GM19035 (cell line): ENCODE data around the gene MRPL28.
"Not testable (repeated sequence)": the region's sequence is repeated elsewhere in the genome, so short reads cannot be mapped to it uniquely, and the experiment has no call there.

Source experiments
- ATAC-seq: cut with Tn5 transposase; IDR thresholded peaks from one replicate; pipeline ENCODE4 v1.9.1; 2021; ENCODE audit not compliant: unreplicated experiment

The MRPL28 gene

DNA sequence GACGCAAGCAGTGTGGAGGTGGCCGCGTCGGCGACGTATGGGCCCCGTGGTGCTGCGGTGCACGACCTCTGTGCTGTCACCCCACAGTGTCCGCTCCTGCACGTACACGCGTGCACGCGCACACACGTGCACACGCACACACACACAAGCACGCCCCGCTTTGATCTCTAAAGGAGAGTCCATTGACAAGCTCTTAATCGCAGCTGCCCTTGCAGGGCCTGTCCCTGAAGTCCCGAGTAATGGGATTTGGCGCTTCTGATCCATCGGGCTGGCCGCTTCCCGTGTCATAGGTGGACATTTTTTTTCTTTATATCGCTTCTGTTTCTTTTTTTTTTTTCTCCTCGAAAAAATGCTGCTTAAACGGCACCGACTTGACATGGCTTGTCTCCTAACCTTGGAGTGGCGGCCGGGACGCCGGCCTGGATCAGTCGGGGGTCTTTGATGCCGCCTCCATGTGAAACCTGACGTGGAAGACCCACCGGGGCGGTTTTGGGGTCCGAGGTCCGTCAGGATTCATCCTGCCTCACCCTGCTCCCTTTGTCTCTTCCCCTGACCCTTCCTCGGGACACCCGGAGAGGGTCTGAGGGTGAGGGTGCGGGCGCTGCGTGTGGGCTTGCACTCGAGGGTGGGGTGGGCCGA is 9.5 kb downstream of the MRPL28 start:
- ATAC-seq = no peak

DNA sequence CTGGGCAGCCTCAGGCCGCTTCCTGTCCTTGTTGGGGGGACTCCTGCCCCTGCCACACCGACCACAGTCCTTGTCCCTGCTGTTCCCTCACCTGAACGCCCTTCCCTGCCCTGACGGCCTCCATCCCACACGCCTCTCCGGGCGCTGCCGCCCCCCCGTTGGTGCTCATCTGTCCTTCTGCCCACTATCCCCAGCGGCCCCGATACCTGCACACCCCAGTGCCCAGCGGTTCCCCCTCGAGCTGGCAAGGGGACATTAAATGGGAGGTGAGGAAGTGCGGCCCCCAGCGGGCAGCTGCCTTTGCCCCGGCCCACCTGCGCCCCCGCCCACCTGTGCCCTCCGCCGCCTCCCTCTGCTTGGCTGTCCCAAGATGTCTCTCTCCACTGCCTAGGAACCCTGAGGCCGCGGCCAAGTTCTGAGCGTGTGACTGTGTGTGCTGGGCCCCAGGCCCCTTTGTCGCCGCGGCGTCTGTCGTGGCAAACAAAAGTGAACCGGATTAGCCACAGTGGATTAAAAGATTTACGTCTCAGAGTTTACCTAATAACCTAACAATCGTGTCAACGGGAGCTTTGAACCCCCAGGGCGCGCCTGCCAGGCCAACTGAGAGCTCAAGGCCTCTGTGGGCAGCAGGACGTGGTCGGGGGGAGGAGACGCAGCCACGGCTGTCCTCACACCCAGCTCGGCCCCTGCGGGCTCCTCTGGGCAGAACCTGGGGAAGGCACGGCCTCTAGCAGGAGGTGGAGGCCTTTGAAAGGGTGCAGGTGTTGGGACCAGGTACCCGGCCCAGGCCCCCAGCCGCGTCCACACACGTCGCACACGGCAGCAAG is 10.3 kb downstream of the MRPL28 start:
- no peak for ATAC-seq

DNA sequence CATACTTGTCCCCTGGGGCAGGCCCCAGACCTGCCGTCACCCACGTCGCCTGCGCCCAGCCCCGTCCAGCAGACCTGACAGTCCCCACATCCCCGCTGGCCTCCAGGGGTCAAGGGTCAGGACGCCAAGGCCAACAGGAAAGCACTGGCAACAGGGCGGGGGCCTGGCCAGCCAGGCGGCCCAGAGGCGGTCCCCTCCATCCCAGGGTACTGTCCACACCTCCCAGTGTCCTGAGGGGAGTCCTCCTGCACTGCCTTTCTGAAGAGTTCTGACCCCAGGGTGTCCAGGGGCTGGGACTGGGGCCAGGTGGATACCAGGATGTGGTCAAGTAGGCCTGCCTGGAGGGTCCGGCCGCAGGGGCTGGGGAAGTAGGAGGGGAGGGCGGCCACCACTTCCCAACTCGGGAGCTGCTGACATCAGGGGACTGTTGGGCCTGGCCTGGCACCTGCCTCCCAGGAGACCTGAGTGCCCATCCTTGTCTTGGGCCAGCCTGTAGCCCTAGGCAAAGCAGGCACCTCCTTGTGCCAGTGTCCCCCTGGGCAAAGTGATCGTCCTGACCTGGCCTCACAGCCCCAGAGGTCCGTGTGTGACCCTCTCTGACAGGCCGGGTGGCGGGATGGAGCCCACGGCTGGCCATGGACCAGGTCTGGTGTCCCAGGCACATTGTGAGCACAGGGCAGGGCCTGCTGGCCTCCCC is 11.1 kb downstream of the MRPL28 start:
- no peak for ATAC-seq

DNA sequence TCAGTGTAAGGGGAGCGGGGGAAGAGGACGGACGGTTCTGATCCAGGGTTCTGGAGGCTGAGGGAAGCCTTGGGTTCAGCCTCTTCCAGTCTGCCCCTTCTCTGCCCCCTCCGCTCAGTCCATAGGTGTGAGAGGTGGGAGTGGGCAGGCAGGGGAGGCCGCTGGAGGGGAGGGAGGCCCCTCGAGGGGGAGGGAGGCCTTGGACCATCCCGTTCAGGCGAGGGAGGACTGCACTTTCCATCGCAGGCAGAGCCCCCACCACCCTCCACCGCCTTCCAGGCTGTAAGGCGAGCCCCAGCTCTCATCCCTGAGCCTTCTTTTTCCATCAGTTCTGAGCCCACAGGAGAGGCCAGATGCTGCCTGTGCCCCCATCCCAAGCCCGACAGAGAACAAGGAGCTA is 13.6 kb downstream of the MRPL28 start:
- ATAC-seq = no peak

DNA sequence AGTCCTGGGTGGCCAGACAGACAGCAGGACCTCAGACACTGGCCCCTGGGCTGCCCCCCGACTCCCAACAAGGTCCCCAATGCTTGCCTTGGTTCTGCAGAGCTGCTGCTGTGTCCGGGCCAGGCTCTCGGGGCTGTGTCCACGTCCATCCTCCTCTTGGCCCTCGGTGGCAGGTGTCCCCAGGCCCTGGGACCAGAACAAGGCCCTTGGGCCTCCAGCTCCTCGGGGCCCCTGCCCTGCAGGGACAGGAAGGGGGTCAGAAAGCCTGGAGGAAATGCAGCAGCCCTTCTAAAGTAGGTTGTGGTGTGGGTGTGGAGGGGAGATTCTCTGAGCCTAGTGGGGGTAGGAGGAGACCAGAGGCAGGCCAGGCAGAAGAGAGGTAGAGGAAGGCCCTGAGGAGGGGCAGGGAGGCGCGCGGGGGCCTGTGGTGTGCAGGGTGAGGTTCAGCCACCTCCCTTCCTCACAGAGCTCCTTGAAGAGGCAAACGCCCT is 15.3 kb downstream of the MRPL28 start:
- ATAC-seq = no peak

DNA sequence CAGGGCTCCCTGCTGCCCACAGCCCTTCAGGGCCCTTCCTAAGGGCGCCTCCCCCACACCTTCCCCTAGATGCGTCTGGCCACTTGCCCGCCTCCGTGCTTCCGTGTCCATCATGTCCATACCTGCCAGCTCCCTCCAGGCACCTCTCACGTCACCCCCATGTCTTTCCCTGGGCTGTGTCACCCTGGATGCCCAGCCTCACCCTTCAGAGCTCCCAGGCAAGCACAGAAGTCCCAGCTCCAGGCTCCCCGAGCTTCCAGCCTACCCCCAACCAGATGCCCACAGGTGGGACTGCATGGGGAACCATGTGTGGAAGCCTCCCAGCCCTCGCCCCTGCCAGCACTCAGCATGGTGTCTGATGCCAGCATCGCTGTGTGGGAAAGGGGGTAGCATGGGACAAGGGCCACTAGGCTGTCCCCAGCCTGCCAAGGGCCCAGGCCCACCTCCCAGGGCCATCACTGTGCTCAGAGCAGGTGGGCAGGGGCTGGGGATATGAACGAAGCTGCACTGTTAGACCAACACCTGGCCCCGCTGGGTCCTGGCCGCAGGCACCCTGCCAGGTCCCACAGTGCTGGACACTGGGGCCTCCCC is 16.0 kb downstream of the MRPL28 start:
- ATAC-seq = no peak

DNA sequence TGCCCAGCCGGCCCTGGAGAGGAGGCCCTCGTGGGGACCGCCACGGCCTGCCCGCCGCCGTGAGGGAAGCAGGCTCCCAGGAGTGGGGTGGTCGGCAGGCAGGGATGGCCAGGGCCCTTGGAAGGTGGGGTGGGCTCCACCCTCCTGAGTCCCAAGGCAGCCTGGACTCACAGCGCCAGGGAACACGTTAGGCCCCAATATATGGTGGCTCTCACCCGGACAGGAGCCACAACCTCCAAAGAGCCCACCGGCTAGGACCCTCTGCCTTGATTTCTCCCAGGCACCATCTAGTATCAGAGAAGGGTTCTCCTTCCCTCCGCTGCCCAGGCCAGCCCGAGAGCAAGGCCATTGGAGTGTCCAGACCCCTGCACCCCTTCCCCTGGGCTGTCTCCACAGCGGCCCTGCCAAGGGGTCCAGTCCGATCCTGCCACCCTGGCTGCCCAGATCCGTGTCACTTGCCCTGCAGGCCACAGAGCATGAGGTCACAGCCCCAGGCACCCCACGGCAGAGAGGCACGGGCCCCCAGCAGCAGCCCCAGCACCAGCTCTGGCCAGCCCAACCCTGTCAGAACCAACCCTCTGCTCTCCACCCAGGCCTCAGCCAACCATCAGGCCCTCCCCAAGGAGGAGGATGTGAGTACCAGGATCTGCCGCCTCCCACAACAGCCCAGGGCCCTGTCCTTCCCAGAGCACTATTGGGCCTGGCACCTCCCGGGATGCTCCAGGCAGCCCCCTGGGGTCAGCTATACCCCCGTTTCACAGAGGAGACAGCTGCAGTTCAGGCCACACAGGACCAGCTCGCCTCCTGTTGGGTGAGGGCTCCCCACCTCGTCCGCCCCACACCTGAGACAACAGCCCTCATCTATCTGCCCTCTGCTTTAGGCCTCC is 16.7 kb downstream of the MRPL28 start:
- ATAC-seq = peak; percentile 7

DNA sequence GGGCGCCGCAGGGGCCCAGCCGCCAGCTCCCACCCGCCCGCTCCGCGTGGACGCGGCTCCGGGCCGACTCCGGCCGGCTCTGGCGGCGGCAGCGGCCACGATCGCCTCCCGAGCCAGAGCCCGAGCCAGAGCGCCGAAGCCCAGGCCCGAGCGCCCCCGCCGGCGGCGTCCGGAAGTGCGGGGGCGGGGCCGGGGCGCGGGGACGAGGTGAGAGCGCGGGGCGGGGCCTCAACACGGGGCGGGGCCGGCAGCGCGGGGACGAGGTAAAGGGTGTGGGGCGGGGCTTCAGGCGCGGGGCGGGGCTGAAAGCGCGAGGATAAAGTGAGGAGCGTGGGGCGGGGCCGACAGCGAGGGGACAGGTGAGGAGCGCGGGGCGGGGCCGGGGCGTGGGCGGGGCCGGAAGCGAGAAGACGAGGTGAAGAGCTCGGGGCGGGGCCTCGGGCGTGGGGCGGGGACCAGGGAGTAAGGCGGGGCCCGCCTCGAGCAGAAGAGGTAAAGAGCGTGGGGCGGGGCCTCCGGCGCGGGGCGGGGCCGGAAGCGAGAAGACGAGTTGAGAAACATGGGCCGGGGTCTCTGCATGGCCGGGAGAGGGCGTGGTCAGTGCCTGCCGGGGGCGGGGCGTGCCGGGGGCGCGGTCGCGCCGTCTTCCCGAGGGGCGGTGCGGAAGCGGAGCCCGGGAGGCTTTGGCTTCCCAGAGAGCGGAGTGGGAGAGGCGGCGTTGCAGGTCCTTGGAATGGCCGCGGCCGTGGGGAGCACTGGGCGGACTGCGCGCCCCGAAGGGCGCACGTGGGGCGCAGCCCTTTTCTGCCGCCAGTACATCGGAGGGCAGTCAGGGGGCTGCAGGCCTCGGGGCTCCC is 17.6 kb downstream of the MRPL28 start, which contains the start of gene AXIN1:
Gene AXIN1 (minus strand): TSS at position 177 of the 857 bp plus-strand sequence. CDS start 5,698 bp downstream, outside the sequence.
- ATAC-seq = peak; percentile 54

DNA sequence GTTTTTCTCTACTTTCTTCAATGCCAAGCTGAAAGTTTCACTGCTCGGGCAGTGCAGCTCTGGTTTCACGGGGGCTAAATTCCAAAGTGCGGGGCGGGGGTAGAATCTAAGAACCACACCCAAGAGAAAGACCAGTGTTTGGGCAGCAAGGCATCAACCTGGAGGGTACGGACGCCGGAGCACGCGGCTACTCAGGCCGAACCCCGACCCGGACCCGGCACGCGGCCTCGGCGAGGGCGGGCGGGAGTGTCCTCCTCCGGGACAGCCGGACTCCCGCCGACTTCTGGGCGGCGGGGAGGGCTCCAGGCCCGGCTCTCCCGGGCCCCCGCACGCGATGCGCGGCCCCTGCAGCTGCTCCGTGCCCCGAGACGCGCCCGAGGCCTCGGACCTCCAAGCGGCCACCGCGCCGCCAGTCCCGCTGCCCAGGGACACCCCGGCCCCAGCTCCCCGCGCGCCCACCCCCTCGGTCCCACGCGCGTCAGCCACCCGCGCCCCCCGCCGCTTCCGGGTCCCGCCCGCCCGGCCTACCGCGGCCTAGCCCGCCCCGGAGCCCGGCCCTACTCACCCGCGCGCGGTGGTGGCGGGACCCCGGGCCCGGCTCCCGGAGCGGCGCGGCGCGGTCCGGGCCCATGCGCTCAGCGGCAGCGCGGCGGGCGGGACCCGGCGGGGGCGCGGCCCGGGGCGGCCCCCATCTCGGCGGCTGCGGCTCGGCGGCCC is 18.4 kb downstream of the MRPL28 start:
- peak; percentile 26 for ATAC-seq

DNA sequence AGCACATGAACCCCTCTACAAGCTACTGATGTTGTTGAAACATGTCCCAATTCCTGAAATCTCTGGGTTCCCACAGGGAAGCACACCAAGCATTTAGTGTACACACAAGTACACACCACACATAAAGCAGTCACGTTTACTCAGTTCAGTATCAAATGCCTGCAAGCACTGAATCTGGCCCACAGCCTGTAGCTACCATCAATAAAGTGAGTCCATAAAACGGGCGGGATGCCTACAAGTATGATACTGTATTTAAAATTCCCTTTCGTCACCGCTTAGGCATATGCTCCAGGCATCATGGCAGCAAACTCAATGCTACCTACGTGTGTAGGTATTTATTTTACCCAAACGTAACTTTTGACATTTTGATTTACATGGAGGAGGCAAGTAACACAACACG is 20.1 kb downstream of the MRPL28 start:
- ATAC-seq = no peak

DNA sequence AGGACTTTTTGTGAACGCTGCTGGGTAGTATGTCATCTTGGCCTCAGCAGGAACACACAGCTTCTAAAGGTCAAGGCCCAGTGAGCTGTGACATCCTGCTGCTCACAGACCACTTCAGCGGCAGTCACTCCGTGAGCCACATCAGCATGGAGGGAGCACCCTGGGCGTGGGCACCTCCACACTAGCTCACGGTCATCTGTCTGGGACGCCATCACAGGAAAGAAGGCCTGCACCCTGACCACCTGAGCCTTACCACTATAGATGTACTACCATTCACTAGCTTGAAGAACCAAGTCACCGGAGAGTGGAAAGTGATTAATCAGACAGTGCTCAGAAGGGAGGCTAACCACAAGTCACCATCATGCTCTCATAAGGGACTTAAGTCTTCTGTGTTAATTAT is 21.1 kb downstream of the MRPL28 start:
- no peak for ATAC-seq

DNA sequence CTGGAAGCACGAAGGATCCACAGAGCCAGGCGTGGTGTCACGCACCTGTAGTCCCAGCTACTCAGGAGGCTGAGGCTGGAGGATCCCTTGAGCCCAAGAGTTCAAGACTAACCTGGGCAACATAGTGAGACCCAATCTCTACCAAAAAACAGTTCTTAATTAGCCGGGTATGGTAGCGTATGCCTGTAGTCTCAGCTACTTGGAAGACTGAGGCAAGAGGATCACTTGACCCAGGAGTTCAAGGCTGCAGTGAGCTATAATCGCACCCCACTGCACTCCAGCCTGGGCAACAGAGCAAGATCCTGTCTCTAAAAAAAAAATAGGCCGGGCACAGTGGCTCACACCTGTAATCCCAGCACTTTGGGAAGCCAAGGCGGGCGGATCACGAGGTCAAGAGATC is 21.8 kb downstream of the MRPL28 start:
- not testable (repeated sequence) for ATAC-seq

DNA sequence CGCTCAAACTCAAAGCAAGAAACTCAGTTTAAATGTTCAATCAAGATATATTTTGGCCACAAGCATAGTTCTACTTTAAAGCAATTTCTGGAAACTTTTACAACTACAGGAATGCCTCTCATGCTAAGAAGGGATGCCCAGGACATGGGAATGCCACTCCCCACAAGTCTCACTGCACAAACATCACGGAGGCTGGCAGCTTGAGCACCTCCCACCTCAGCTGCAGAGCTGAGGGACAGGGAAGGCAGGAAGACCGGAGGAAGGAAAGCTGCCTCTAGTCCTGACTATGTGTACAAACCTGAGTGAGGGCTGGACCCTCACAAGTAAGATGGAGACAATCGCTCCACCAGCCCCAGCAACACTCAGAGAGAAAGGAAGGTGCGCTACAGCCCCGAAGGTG is 23.1 kb downstream of the MRPL28 start:
- no peak for ATAC-seq

DNA sequence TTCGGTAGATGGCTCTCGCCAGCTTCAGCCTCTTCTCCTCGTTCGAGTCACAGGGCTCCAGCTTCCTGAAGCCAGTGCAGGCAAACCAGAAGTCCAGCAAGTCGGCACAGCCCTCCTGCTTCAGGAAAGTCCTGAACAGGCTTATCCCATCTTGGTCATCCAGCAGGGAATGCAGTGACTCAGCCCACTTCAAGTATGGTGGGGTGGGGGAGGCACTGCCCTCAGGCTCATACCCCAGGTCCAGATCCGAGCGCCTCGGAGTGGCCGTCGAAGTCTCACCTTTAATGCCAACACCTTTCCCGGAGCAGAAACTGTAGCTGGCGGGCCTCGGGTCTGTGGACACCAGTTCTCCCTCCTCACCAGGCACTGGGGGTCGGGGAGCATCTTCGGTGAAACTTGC is 23.8 kb downstream of the MRPL28 start:
- ATAC-seq = no peak

DNA sequence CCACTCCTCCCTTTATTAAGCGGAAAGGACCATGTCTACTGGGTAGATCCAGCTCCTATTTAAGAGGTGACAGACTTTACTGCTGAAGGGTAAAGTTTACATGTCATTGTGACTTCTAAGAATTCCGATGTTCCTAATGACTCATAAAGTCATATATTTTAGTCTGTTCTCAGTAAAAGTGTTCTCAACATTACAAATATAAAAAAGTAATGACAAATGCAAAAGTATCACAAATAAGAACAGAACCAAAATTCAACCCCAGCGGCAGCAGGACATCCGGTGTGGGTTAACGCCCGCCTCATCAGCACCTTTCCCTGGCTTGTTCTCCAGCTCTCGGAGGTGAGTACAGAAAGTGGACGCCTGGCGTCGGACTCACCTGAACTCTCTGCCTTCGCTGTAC is 24.6 kb downstream of the MRPL28 start:
- no peak for ATAC-seq

DNA sequence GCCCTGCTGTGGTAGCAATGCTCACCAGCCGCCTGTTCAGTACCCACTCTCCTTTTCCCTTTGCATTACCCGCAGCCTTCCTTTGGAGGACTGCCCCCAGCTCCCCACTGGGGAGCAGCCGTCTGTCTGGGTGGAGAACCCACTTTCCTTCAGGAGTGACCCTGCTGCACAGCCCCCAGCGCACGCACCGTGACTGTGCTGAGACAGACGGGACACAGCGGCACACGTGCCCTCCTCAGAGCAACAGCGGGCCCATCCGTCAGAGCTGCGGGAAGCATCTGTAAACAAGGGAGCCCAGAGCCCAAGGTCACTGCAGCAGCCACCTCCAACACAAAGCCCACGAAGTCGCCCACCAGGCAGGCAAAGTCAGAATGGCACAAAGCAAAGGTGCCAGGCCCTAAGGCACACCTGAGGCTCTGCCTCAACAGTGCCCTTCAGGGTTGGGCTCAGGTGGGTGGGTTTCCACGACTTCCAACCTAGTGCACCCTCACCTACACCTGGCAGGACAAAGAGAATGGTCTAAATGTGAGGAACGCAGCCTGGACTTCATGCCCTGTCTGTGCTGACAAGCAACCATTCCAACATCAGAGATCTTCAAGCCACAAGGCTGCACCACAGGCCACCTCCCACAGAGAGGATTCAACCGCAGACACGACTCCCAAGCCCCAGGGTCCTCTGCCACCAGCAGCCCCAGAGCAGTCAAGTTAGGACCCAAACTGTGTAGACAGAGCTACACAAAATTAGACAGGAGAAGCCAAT is 27.7 kb downstream of the MRPL28 start:
- ATAC-seq = no peak

DNA sequence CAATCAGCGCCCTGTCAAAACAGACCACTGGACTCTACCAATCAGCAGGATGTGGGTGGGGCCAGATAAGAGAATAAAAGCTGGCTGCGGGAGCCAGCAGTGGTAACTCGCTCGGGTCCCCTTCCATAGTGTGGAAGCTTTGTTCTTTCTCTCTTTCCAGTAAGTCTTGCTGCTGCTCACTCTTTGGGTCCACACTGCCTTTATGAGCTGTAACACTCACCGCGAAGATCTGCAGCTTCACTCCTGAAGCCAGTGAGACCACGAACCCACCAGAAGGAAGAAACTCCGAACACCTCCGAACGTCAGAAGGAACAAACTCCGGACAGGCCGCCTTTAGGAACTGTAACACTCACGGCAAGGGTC is 28.4 kb downstream of the MRPL28 start:
- not testable (repeated sequence) for ATAC-seq
